HepG2 (cell line): ENCODE results near the gene NUF2. TPM values are rescaled to one million over a fixed set of nuclear protein-coding genes. Genes with fewer than 3 reads are reported as not detected.
A peak's percentile ranks its signal among the peaks of the same experiment; 100 is the strongest.

ENCODE experiments used
- ADNP ChIP-seq: sonication (generic); formaldehyde crosslinking; IDR thresholded peaks from 2 replicates; pipeline ENCODE4 v1.4.0; 2020; ENCODE audit warnings: missing genetic modification reagents
- ARNT ChIP-seq: fragments of 450-650 bp; IDR thresholded peaks from 2 replicates; pipeline ENCODE4 v1.6.1; 2017
- CBX5 ChIP-seq: sonication (generic); formaldehyde crosslinking; IDR thresholded peaks from 2 replicates; pipeline ENCODE4 v1.4.0; 2020; ENCODE audit warnings: missing genetic modification reagents, borderline replicate concordance
- GZF1 ChIP-seq: sonication (generic); formaldehyde crosslinking; IDR thresholded peaks from 2 replicates; pipeline ENCODE4 v1.5.1; 2020; ENCODE audit warnings: mild to moderate bottlenecking, missing genetic modification reagents
- HOXD1 ChIP-seq: sonication (generic); formaldehyde crosslinking; IDR thresholded peaks from 2 replicates; pipeline ENCODE4 v1.5.0; 2020; ENCODE audit warnings: missing genetic modification reagents
- MEIS1 ChIP-seq: sonication (generic); formaldehyde crosslinking; IDR thresholded peaks from 2 replicates; pipeline ENCODE4 v1.9.0; 2021; ENCODE audit warnings: mild to moderate bottlenecking, missing genetic modification reagents, moderate library complexity, borderline replicate concordance
- PAF1 ChIP-seq: IDR thresholded peaks from 2 replicates; pipeline ENCODE4 v1.6.1; 2016; ENCODE audit warnings: missing genetic modification reagents, missing compliant biosample characterization
- SALL2 ChIP-seq: sonication (generic); formaldehyde crosslinking; IDR thresholded peaks from 2 replicates; pipeline ENCODE4 v1.8.1; 2023; ENCODE audit warnings: mild to moderate bottlenecking, missing genetic modification reagents, inconsistent platforms
- SIN3A ChIP-seq: IDR thresholded peaks from 2 replicates; pipeline ENCODE4 v1.6.1; 2011; ENCODE audit warnings: low read depth, mild to moderate bottlenecking, control low read depth, low read length, borderline replicate concordance
- SIX4 ChIP-seq: sonication (generic); formaldehyde crosslinking; IDR thresholded peaks from 2 replicates; pipeline ENCODE4 v1.4.0; 2020; ENCODE audit warnings: missing genetic modification reagents
- SMAD1 ChIP-seq: sonication (generic); formaldehyde crosslinking; IDR thresholded peaks from 2 replicates; pipeline ENCODE4 v1.4.0; 2020; ENCODE audit warnings: missing genetic modification reagents, low read depth, mild to moderate bottlenecking, borderline replicate concordance
- SNAPC2 ChIP-seq: sonication (generic); formaldehyde crosslinking; IDR thresholded peaks from 2 replicates; pipeline ENCODE4 v1.8.1; 2022; ENCODE audit warnings: mild to moderate bottlenecking, missing genetic modification reagents
- TAF15 ChIP-seq: fragments of 200-400 bp; formaldehyde crosslinking; IDR thresholded peaks from one replicate; pipeline ENCODE4 v1.6.1; 2018; ENCODE audit warnings: mild to moderate bottlenecking, low read depth, low read length; ENCODE audit not compliant: poor library complexity, severe bottlenecking
- TEAD2 ChIP-seq: sonication (generic); formaldehyde crosslinking; IDR thresholded peaks from 2 replicates; pipeline ENCODE4 v1.9.0; 2021; ENCODE audit warnings: missing genetic modification reagents
- TFAP4 ChIP-seq: sonication (generic); IDR thresholded peaks from 2 replicates; pipeline ENCODE4 v1.6.1; 2016; ENCODE audit warnings: low read depth, borderline replicate concordance
- YEATS4 ChIP-seq: sonication (generic); formaldehyde crosslinking; IDR thresholded peaks from 2 replicates; pipeline ENCODE4 v1.4.0; 2020; ENCODE audit warnings: missing genetic modification reagents, borderline replicate concordance
- ZNF451 ChIP-seq: sonication (generic); formaldehyde crosslinking; IDR thresholded peaks from 2 replicates; pipeline ENCODE4 v1.5.0; 2020; ENCODE audit warnings: mild to moderate bottlenecking, missing genetic modification reagents
- ZNF572 ChIP-seq: sonication (generic); formaldehyde crosslinking; IDR thresholded peaks from 2 replicates; pipeline ENCODE4 v1.5.1; 2020; ENCODE audit warnings: mild to moderate bottlenecking, missing genetic modification reagents
- polyA plus RNA-seq, 8 experiments: library from polyadenylated mRNA; depleted of rRNA in 3 of 8; stranded (reverse) in 7 of 8; unstranded in 1 of 8; fragments of >200 nt; fragmentation: Illumina TruSeq in 4 of 8; extraction: Trizol in 4 of 8; gene quantifications; 2 replicates each; pipeline versions ENCODE4 v1.2.1 to v1.2.3, GENCODE V29; 2011 to 2016; ENCODE audit warnings: low read depth in 4 of 8, missing spikeins in 1 of 8, mixed read lengths in 1 of 8; ENCODE audit not compliant: insufficient read depth in 1 of 8
- total RNA-seq, 5 experiments: library from RNA; depleted of rRNA; stranded (reverse); fragments of >200 nt; fragmentation: Illumina TruSeq; extraction: Trizol; gene quantifications; 2 replicates each; pipeline ENCODE4 v1.2.3, GENCODE V29; 2016; ENCODE audit warnings: low read depth in 1 of 5
- TF ChIP-seq, protein P1 (sequence below): sonication (generic); formaldehyde crosslinking; conservative IDR thresholded peaks from 2 replicates; pipeline ENCODE4 v1.4.0; 2020; ENCODE audit warnings: mild to moderate bottlenecking, missing genetic modification reagents, moderate library complexity
- TF ChIP-seq, protein P2 (sequence below), 2 experiments: sonication (generic) in 1 of 2; formaldehyde crosslinking in 1 of 2; IDR thresholded peaks; 2 replicates each; pipeline versions ENCODE4 v1.4.0 to v1.6.1; 2018 to 2020; ENCODE audit warnings: missing genetic modification reagents in 2 of 2, borderline replicate concordance in 1 of 2, low read depth in 1 of 2, mild to moderate bottlenecking in 1 of 2, missing biosample characterization in 1 of 2
- TF ChIP-seq, protein P3 (sequence below): sonication (generic); formaldehyde crosslinking; IDR thresholded peaks from 2 replicates; pipeline ENCODE4 v1.9.0; 2021; ENCODE audit warnings: missing genetic modification reagents, mild to moderate bottlenecking, borderline replicate concordance

NUF2 gene
- total and polyA plus RNA-seq, 2 of the 13 experiments (the other 11 are each of a cell fraction or from before 2014, with no cell fraction given) = 26.0 to 39.4 TPM

DNA sequence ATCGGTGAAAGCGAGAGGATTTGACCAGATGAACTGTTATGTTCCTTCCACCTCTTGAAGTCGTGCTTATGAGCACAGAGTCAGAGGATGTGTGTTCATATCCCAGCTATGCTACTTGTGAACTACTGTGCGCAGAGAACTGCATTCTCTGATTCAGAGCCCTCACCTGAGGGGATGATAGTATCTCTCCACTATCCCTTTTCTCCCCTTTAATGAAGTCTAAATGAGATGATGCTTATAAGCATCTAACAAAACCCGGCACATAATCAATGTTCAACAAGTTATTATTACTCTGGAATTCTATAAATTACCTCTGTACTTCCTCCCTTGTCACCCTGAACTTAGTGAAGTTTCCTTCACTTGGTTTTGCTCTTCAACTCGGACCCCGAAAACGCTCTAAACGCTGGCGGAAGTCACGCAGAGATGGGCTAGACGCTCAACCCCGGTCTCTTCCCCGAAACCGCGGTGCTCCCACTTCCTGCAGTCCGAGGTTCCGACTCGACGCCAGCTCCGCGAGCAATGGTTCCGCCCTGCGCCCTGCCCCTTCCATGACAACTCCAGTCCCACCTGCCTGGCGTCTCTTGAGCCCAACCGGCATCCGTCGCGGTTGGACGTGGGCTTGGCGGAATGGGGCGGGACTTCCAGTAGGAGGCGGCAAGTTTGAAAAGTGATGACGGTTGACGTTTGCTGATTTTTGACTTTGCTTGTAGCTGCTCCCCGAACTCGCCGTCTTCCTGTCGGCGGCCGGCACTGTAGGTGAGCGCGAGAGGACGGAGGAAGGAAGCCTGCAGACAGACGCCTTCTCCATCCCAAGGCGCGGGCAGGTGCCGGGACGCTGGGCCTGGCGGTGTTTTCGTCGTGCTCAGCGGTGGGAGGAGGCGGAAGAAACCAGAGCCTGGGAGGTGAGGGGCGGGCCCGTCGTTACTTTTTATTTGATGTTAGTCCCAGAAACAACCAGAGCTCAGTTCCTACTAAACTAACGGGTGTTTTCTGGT lies at the start of gene NUF2 (continued):
- TF ChIP-seq GZF1 (CRISPR knock-in tag) (peak; percentile 75; the same call in 1 of the 2 replicates), ADNP (CRISPR knock-in tag) (no peak), TFAP4 (peak; percentile 86; the same call in 1 of the 2 replicates), SIN3A (peak; percentile 100), CBX5 (peak; percentile 99; the same call in 1 of the 2 replicates), ZNF572 (CRISPR knock-in tag) (peak; percentile 100), HOXD1 (CRISPR knock-in tag) (peak; percentile 95), ARNT (no peak), ZNF451 (CRISPR knock-in tag) (peak; percentile 99), MEIS1 (CRISPR knock-in tag) (peak; percentile 99), TEAD2 (CRISPR knock-in tag) (0 out of 2 replicates have a peak, but pooled peaks have one; percentile 64), SMAD1 (CRISPR knock-in tag) (peak; percentile 99), PAF1 (no peak), SNAPC2 (peak; percentile 92), YEATS4 (peak; percentile 100), SALL2 (CRISPR knock-in tag) (peak; percentile 99), TAF15 (peak; percentile 49), SIX4 (CRISPR knock-in tag) (peak; percentile 86)
- TF ChIP-seq, protein P1, sequence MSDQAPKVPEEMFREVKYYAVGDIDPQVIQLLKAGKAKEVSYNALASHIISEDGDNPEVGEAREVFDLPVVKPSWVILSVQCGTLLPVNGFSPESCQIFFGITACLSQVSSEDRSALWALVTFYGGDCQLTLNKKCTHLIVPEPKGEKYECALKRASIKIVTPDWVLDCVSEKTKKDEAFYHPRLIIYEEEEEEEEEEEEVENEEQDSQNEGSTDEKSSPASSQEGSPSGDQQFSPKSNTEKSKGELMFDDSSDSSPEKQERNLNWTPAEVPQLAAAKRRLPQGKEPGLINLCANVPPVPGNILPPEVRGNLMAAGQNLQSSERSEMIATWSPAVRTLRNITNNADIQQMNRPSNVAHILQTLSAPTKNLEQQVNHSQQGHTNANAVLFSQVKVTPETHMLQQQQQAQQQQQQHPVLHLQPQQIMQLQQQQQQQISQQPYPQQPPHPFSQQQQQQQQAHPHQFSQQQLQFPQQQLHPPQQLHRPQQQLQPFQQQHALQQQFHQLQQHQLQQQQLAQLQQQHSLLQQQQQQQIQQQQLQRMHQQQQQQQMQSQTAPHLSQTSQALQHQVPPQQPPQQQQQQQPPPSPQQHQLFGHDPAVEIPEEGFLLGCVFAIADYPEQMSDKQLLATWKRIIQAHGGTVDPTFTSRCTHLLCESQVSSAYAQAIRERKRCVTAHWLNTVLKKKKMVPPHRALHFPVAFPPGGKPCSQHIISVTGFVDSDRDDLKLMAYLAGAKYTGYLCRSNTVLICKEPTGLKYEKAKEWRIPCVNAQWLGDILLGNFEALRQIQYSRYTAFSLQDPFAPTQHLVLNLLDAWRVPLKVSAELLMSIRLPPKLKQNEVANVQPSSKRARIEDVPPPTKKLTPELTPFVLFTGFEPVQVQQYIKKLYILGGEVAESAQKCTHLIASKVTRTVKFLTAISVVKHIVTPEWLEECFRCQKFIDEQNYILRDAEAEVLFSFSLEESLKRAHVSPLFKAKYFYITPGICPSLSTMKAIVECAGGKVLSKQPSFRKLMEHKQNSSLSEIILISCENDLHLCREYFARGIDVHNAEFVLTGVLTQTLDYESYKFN (CRISPR knock-in tag) = peak; percentile 66
- TF ChIP-seq, protein P2, sequence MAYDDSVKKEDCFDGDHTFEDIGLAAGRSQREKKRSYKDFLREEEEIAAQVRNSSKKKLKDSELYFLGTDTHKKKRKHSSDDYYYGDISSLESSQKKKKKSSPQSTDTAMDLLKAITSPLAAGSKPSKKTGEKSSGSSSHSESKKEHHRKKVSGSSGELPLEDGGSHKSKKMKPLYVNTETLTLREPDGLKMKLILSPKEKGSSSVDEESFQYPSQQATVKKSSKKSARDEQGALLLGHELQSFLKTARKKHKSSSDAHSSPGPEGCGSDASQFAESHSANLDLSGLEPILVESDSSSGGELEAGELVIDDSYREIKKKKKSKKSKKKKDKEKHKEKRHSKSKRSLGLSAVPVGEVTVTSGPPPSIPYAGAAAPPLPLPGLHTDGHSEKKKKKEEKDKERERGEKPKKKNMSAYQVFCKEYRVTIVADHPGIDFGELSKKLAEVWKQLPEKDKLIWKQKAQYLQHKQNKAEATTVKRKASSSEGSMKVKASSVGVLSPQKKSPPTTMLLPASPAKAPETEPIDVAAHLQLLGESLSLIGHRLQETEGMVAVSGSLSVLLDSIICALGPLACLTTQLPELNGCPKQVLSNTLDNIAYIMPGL (CRISPR knock-in tag; IDR thresholded peaks at IDR 0.05; ENCODE audit: borderline replicate concordance in 1 of 2, low read depth in 1 of 2) = peak; percentile 93 to 94
- TF ChIP-seq, protein P3, sequence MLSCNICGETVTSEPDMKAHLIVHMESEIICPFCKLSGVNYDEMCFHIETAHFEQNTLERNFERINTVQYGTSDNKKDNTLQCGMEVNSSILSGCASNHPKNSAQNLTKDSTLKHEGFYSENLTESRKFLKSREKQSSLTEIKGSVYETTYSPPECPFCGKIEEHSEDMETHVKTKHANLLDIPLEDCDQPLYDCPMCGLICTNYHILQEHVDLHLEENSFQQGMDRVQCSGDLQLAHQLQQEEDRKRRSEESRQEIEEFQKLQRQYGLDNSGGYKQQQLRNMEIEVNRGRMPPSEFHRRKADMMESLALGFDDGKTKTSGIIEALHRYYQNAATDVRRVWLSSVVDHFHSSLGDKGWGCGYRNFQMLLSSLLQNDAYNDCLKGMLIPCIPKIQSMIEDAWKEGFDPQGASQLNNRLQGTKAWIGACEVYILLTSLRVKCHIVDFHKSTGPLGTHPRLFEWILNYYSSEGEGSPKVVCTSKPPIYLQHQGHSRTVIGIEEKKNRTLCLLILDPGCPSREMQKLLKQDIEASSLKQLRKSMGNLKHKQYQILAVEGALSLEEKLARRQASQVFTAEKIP (CRISPR knock-in tag) = no peak
